ENCODE measurements around the gene HYCC1. TPM values are rescaled to one million over a fixed set of nuclear protein-coding genes. Genes with fewer than 3 reads are reported as not detected.

The HYCC1 gene
- total and polyA plus RNA-seq, 7 donors: 1.4 to 49.9 (median 28.8) TPM

DNA sequence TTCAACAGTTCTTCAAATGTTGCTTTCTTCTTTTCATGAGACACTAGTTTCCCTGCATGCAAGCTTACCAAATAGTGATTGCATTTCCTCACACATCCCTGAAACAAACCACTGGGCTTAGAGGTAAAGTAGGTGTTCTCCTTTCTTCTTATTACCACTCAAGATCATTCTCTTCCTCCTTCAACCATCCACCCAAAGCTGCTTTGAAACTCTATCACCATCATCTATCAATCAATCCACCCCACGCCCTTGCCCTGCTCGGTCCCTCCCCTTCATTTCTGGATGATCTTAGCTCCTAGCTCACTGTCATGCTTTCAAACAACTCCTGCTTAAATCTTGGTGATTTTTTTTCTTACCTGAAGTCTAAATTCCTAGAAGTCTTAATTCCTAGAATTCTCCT lies 18.9 kb downstream of the HYCC1 start:
- no peak for TF ChIP-seq POLR2A (IDR thresholded peaks at IDR 0.05)
- TF ChIP-seq, protein P1, sequence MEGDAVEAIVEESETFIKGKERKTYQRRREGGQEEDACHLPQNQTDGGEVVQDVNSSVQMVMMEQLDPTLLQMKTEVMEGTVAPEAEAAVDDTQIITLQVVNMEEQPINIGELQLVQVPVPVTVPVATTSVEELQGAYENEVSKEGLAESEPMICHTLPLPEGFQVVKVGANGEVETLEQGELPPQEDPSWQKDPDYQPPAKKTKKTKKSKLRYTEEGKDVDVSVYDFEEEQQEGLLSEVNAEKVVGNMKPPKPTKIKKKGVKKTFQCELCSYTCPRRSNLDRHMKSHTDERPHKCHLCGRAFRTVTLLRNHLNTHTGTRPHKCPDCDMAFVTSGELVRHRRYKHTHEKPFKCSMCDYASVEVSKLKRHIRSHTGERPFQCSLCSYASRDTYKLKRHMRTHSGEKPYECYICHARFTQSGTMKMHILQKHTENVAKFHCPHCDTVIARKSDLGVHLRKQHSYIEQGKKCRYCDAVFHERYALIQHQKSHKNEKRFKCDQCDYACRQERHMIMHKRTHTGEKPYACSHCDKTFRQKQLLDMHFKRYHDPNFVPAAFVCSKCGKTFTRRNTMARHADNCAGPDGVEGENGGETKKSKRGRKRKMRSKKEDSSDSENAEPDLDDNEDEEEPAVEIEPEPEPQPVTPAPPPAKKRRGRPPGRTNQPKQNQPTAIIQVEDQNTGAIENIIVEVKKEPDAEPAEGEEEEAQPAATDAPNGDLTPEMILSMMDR (IDR thresholded peaks at IDR 0.05): no peak
- no peak for TF ChIP-seq POLR2AphosphoS5 (IDR thresholded peaks at IDR 0.05)
- TF ChIP-seq EP300 (IDR thresholded peaks at IDR 0.05): no peak
- no peaks in the 10 kb centered on the region for H3K36me3 ChIP-seq
- DNase-seq: no peak
- intact Hi-C loops (cut with DNase I): no loop called here
- 86 to 94% methylated on average over 2 of the region's 2 CpGs for WGBS, 2 donors
- H3K4me1 ChIP-seq: peaks cover 0 to 5% (median 0%) of the 10 kb centered on the region in 4 donors
- no peak overlapping the region for H3K4me3 ChIP-seq
- H3K27me3 ChIP-seq: no peaks in the 10 kb centered on the region
- no peak overlapping the region for H3K27ac ChIP-seq
- no peaks in the 10 kb centered on the region for H3K9me3 ChIP-seq

DNA sequence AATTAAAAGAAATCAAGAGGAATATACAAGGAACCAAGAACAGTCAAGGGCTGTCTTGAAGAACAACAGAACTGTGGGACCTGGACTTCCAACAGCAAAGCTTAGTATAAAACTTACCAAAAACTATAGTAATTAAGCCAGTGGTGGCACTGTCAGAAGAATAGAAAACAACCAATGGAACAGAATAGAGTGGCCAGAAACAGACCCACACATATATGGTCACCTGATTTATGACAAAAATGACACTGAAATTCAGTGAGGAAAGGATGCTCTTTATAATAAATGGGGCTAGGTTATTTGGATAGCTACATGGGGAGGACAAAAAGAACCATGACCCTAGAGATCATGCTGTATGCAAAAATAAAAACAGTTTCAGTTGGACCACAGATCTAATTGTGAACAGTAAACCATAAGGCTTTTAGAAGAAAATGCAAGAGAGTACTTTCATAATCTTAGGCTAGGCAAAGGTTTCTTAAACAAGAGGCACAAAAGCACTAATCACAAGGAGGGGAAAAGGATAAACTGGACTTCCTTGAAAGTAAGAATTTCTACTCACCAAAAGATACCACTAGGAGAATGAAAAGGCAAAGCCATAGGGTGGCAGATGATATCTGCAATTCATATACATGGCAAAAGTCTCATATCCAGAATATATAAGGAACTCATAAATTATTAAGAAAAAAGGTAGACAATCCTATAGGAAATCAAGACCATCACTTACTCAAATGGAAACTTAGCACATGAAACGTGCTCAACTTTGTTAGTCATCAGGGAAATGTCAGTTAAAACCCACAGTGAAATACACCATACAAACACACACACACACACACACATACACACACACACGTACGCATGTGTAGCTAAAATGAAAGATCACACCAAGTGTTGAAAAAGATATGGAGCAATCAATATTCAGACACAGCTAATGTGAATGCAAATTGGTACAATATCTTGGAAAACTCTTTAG lies 20.8 kb downstream of the HYCC1 start:
- intact Hi-C loops (cut with DNase I): no loop called here
- Histone ChIP-seq H3K4me3 (no peak overlapping the region), H3K27ac (no peak overlapping the region), H3K9me3 (no peaks in the 10 kb centered on the region), H3K36me3 (no peaks in the 10 kb centered on the region), H3K4me1 (no peaks in the 10 kb centered on the region), H3K27me3 (no peaks in the 10 kb centered on the region)
- 70 to 76% methylated on average over 3 of the region's 3 CpGs for WGBS, 2 donors
- no peak for DNase-seq
- TF ChIP-seq POLR2A (IDR thresholded peaks at IDR 0.05): no peak
- TF ChIP-seq EP300 (IDR thresholded peaks at IDR 0.05): no peak
- TF ChIP-seq, protein P1 (IDR thresholded peaks at IDR 0.05): no peak
- no peak for TF ChIP-seq POLR2AphosphoS5 (IDR thresholded peaks at IDR 0.05)

DNA sequence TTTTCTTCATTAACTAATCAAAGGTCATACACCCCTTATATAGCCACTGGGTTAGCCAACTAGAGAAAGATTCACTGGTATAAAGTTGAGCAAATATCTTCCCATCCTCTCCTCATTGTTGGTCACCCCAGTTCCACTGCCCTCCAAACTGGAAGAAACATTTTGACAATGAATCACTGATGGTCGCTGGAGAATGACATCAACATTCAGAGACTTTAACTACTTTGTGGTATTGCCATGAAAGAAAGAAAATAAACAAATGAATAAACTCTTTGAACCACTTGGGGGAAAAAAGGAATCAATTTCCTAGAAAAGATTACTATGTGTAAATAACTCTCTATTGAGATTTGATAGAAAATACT lies 23.4 kb downstream of the HYCC1 start:
- 55 to 72% methylated on average over 1 of the region's 1 CpG for WGBS, 2 donors
- no peak for TF ChIP-seq POLR2AphosphoS5 (IDR thresholded peaks at IDR 0.05)
- no peak for TF ChIP-seq EP300 (IDR thresholded peaks at IDR 0.05)
- TF ChIP-seq, protein P1 (IDR thresholded peaks at IDR 0.05): no peak
- TF ChIP-seq POLR2A (IDR thresholded peaks at IDR 0.05): no peak
- no peaks in the 10 kb centered on the region for H3K4me1 ChIP-seq
- no peaks in the 10 kb centered on the region for H3K9me3 ChIP-seq
- H3K36me3 ChIP-seq: no peaks in the 10 kb centered on the region
- no peaks in the 10 kb centered on the region for H3K27me3 ChIP-seq
- no peak overlapping the region for H3K4me3 ChIP-seq
- no peak for DNase-seq
- intact Hi-C loops (cut with DNase I): no loop called here
- H3K27ac ChIP-seq: no peak overlapping the region

DNA sequence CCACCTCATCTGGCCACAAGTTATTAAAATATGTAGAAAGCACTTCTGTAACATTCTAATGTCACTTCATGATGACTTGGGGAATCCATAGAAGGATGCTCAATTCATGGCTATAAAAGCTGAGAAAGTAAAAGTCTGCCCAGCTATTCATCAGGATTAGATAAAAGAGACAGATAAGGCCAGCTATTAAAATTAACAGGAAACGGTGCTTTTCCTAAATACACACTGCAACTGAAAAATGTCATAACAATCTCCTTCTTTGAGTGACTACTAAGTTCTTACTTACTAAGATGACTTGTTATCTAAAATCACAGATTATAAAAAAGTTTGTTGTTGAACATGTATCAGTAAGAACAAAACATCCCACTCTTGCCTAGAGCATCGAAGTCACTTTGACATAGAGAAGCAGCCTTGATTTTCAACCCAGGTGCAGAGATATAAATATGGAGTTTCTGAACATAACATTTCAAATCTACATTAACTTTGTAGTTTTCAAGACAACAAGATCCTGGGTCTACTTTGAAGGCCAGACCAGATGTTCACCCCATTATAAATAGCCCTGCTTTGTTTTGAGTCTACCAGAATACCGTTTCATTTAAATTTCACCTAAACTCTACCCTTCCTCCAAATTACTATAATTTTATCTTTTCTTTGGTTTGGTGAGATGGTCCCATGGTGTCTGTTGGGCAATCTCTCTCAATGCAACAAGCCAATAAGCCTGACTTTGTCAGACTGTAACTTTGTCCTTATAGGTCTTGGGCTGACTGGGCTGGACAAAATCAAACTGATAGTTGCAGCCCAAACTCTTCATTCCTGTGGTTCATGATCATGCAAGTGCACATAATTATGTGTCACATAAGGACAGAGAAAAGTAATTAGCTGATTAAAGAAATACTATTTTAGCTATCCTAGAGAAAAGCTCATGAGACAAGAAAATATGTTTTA lies 24.0 kb downstream of the HYCC1 start:
- H3K27me3 ChIP-seq: no peaks in the 10 kb centered on the region
- no peak for DNase-seq
- TF ChIP-seq EP300 (IDR thresholded peaks at IDR 0.05) (no peak), POLR2AphosphoS5 (IDR thresholded peaks at IDR 0.05) (no peak), POLR2A (IDR thresholded peaks at IDR 0.05) (no peak)
- TF ChIP-seq, protein P1 (IDR thresholded peaks at IDR 0.05): no peak
- H3K4me3 ChIP-seq: no peak overlapping the region
- H3K36me3 ChIP-seq: no peaks in the 10 kb centered on the region
- H3K4me1 ChIP-seq: no peaks in the 10 kb centered on the region
- H3K27ac ChIP-seq: no peak overlapping the region
- 78 to 82% methylated on average over 3 of the region's 3 CpGs for WGBS, 2 donors
- H3K9me3 ChIP-seq: no peaks in the 10 kb centered on the region
- intact Hi-C loops (cut with DNase I): no loop called here
